HepG2 (cell line): ENCODE measurements around the gene DLEC1. TPM values are rescaled to one million over a fixed set of nuclear protein-coding genes. Genes with fewer than 3 reads are reported as not detected.

Experiments
- CHCHD3 ChIP-seq: sonication (generic); formaldehyde crosslinking; IDR thresholded peaks from 2 replicates; pipeline ENCODE4 v1.8.0; 2022; ENCODE audit warnings: mild to moderate bottlenecking, missing genetic modification reagents, moderate library complexity
- ERF ChIP-seq: IDR thresholded peaks from 2 replicates; pipeline ENCODE4 v1.6.1; 2018; ENCODE audit warnings: missing biosample characterization, missing genetic modification reagents
- HMGA1 ChIP-seq: sonication (generic); formaldehyde crosslinking; conservative IDR thresholded peaks from 2 replicates; pipeline ENCODE4 v1.4.0; 2020; ENCODE audit warnings: missing genetic modification reagents
- ISL2 ChIP-seq: sonication (generic); formaldehyde crosslinking; IDR thresholded peaks from 2 replicates; pipeline ENCODE4 v1.5.0; 2020; ENCODE audit warnings: missing genetic modification reagents
- KAT7 ChIP-seq: IDR thresholded peaks from 2 replicates; pipeline ENCODE4 v1.6.1; 2018; ENCODE audit warnings: borderline replicate concordance, missing compliant biosample characterization
- KAT8 ChIP-seq: IDR thresholded peaks from 2 replicates; pipeline ENCODE4 v1.6.1; 2016; ENCODE audit warnings: missing genetic modification reagents, missing compliant biosample characterization
- KMT2A ChIP-seq: sonication (generic); formaldehyde crosslinking; IDR thresholded peaks from 2 replicates; pipeline ENCODE4 v1.4.0; 2020; ENCODE audit warnings: missing genetic modification reagents
- MBD4 ChIP-seq: IDR thresholded peaks from 2 replicates; pipeline ENCODE4 v1.6.1; 2012; ENCODE audit warnings: low read length, inconsistent platforms, borderline replicate concordance
- MTA1 ChIP-seq: sonication (generic); formaldehyde crosslinking; IDR thresholded peaks from 2 replicates; pipeline ENCODE4 v1.4.0; 2020; ENCODE audit warnings: missing genetic modification reagents, mild to moderate bottlenecking, borderline replicate concordance
- NONO ChIP-seq, 2 experiments: fragments of 450-650 bp in 1 of 2; sonication (generic) in 1 of 2; formaldehyde crosslinking in 1 of 2; IDR thresholded peaks in 1 of 2; conservative IDR thresholded peaks in 1 of 2; 2 replicates each; pipeline versions ENCODE4 v1.6.1 to v1.8.0; 2017 to 2022; ENCODE audit warnings: mild to moderate bottlenecking in 1 of 2, missing genetic modification reagents in 1 of 2, moderate library complexity in 1 of 2
- PHB2 ChIP-seq: fragments of 450-650 bp; IDR thresholded peaks from 2 replicates; pipeline ENCODE4 v1.6.1; 2018; ENCODE audit not compliant: partially characterized antibody
- PPARG ChIP-seq: conservative IDR thresholded peaks from 2 replicates; pipeline ENCODE4 v1.6.1; 2016; ENCODE audit warnings: missing biosample characterization, missing genetic modification reagents
- SALL1 ChIP-seq: sonication (generic); formaldehyde crosslinking; IDR thresholded peaks from 2 replicates; pipeline ENCODE4 v1.8.0; 2022; ENCODE audit warnings: mild to moderate bottlenecking, missing genetic modification reagents
- SOX13 ChIP-seq, 3 experiments: fragments of 450-650 bp in 1 of 3; sonication (generic) in 1 of 3; formaldehyde crosslinking in 1 of 3; IDR thresholded peaks in 2 of 3; conservative IDR thresholded peaks in 1 of 3; 2 replicates each; pipeline versions ENCODE4 v1.5.0 to v1.6.1; 2016 to 2020; ENCODE audit warnings: antibody characterized with exemption in 1 of 3, mild to moderate bottlenecking in 1 of 3, missing compliant biosample characterization in 1 of 3, missing genetic modification reagents in 1 of 3, moderate library complexity in 1 of 3
- TEAD2 ChIP-seq: sonication (generic); formaldehyde crosslinking; IDR thresholded peaks from 2 replicates; pipeline ENCODE4 v1.9.0; 2021; ENCODE audit warnings: missing genetic modification reagents
- YY1 ChIP-seq: IDR thresholded peaks from 2 replicates; pipeline ENCODE4 v1.6.1; 2011; ENCODE audit warnings: low read length, low read depth, moderate library complexity, mild to moderate bottlenecking; ENCODE audit not compliant: insufficient read depth, insufficient replicate concordance
- ZFP36L2 ChIP-seq: sonication (generic); formaldehyde crosslinking; IDR thresholded peaks from 2 replicates; pipeline ENCODE4 v1.4.0; 2020; ENCODE audit warnings: missing genetic modification reagents
- ZKSCAN1 ChIP-seq: fragments of 150-350 bp; IDR thresholded peaks from 2 replicates; pipeline ENCODE4 v1.6.1; 2014; ENCODE audit warnings: low read length
- ZNF317 ChIP-seq: sonication (generic); formaldehyde crosslinking; IDR thresholded peaks from 2 replicates; pipeline ENCODE4 v1.5.0; 2020; ENCODE audit warnings: mild to moderate bottlenecking, missing genetic modification reagents
- ZNF350 ChIP-seq: sonication (generic); formaldehyde crosslinking; IDR thresholded peaks from 2 replicates; pipeline ENCODE4 v1.4.0; 2020; ENCODE audit warnings: mild to moderate bottlenecking, low read depth, missing genetic modification reagents, borderline replicate concordance
- ZNF530 ChIP-seq: sonication (generic); formaldehyde crosslinking; IDR thresholded peaks from 2 replicates; pipeline ENCODE4 v1.5.0; 2020; ENCODE audit warnings: low read depth, mild to moderate bottlenecking, missing genetic modification reagents
- ZNF543 ChIP-seq: sonication (generic); formaldehyde crosslinking; IDR thresholded peaks from 2 replicates; pipeline ENCODE4 v1.4.0; 2020; ENCODE audit warnings: mild to moderate bottlenecking, missing genetic modification reagents
- ZNF704 ChIP-seq: sonication (generic); formaldehyde crosslinking; IDR thresholded peaks from 2 replicates; pipeline ENCODE4 v1.8.1; 2023; ENCODE audit warnings: mild to moderate bottlenecking, inconsistent platforms, moderate library complexity, missing genetic modification reagents, borderline replicate concordance
- polyA plus RNA-seq, 8 experiments: library from polyadenylated mRNA; depleted of rRNA in 3 of 8; stranded (reverse) in 7 of 8; unstranded in 1 of 8; fragments of >200 nt; fragmentation: Illumina TruSeq in 4 of 8; extraction: Trizol in 4 of 8; gene quantifications; 2 replicates each; pipeline versions ENCODE4 v1.2.1 to v1.2.3, GENCODE V29; 2011 to 2016; ENCODE audit warnings: low read depth in 4 of 8, missing spikeins in 1 of 8, mixed read lengths in 1 of 8; ENCODE audit not compliant: insufficient read depth in 1 of 8
- total RNA-seq, 5 experiments: library from RNA; depleted of rRNA; stranded (reverse); fragments of >200 nt; fragmentation: Illumina TruSeq; extraction: Trizol; gene quantifications; 2 replicates each; pipeline ENCODE4 v1.2.3, GENCODE V29; 2016; ENCODE audit warnings: low read depth in 1 of 5
- TF ChIP-seq, protein P1 (sequence below): sonication (generic); formaldehyde crosslinking; IDR thresholded peaks from 2 replicates; pipeline ENCODE4 v1.4.0; 2020; ENCODE audit warnings: missing genetic modification reagents, borderline replicate concordance
- TF ChIP-seq, protein P2 (sequence below): IDR thresholded peaks from 2 replicates; pipeline ENCODE4 v1.6.1; 2016; ENCODE audit warnings: missing genetic modification reagents, missing compliant biosample characterization

Gene DLEC1
- total and polyA plus RNA-seq, 2 of the 13 experiments (the other 11 are each of a cell fraction or from before 2014, with no cell fraction given) = 0.09 TPM; not detected in 1

GRCh38 chr3:38005076-38006020, 33.7 kb upstream of the DLEC1 start (continued):
- TF ChIP-seq, protein P1, sequence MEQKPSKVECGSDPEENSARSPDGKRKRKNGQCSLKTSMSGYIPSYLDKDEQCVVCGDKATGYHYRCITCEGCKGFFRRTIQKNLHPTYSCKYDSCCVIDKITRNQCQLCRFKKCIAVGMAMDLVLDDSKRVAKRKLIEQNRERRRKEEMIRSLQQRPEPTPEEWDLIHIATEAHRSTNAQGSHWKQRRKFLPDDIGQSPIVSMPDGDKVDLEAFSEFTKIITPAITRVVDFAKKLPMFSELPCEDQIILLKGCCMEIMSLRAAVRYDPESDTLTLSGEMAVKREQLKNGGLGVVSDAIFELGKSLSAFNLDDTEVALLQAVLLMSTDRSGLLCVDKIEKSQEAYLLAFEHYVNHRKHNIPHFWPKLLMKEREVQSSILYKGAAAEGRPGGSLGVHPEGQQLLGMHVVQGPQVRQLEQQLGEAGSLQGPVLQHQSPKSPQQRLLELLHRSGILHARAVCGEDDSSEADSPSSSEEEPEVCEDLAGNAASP (CRISPR knock-in tag) = peak; percentile 91; the same call in 1 of the 2 replicates
- TF ChIP-seq ISL2 (CRISPR knock-in tag) (peak; percentile 60; the same call in 1 of the 2 replicates), SOX13 (IDR thresholded peaks at IDR 0.05) (no peak), SOX13 (CRISPR knock-in tag; conservative IDR thresholded peaks at IDR 0.05 in 1 of 2, IDR thresholded peaks at IDR 0.05 in 1 of 2) (peak in 1 of 2 experiments; percentile 29; a peak in 1 of 4 replicates), HMGA1 (CRISPR knock-in tag) (no peak), TEAD2 (CRISPR knock-in tag) (0 out of 2 replicates have a peak, but pooled peaks have one; percentile 34), CHCHD3 (no peak), YY1 (peak; percentile 47), ZNF317 (CRISPR knock-in tag) (0 out of 2 replicates have a peak, but pooled peaks have one; percentile 4), MTA1 (CRISPR knock-in tag) (no peak), ZNF530 (no peak), KAT7 (CRISPR knock-in tag) (0 out of 2 replicates have a peak, but pooled peaks have one; percentile 51), PHB2 (no peak), SALL1 (peak; percentile 63; the same call in 1 of the 2 replicates), NONO (IDR thresholded peaks at IDR 0.05) (no peak), NONO (CRISPR knock-in tag; conservative IDR thresholded peaks at IDR 0.05) (no peak), ZKSCAN1 (peak; percentile 89), KMT2A (no peak), ZNF704 (no peak), ZFP36L2 (no peak), ERF (CRISPR knock-in tag) (no peak), PPARG (peak; percentile 98), KAT8 (0 out of 2 replicates have a peak, but pooled peaks have one; percentile 27), ZNF350 (CRISPR knock-in tag) (no peak), MBD4 (no peak), ZNF543 (CRISPR knock-in tag) (peak; percentile 26; the same call in 1 of the 2 replicates)
- TF ChIP-seq, protein P2, sequence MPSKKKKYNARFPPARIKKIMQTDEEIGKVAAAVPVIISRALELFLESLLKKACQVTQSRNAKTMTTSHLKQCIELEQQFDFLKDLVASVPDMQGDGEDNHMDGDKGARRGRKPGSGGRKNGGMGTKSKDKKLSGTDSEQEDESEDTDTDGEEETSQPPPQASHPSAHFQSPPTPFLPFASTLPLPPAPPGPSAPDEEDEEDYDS (CRISPR knock-in tag) = peak; percentile 32; the same call in 1 of the 2 replicates
